Breast epithelium (tissue), 3 donors: ENCODE measurements around the gene POLR2C.

ENCODE experiments used
- POLR2AphosphoS5 ChIP-seq, 3 donors: sonication (generic); formaldehyde crosslinking; IDR thresholded peaks; one replicate each; pipeline ENCODE4 v1.6.1; 2017; ENCODE audit warnings: antibody characterized with exemption in 3 of 3
- TF ChIP-seq, protein P1 (sequence below), 3 donors: fragments of 450-650 bp; IDR thresholded peaks; one replicate each; pipeline ENCODE4 v1.5.1; 2016 to 2017; ENCODE audit warnings: antibody characterized with exemption in 3 of 3, mild to moderate bottlenecking in 3 of 3, moderate library complexity in 3 of 3

DNA sequence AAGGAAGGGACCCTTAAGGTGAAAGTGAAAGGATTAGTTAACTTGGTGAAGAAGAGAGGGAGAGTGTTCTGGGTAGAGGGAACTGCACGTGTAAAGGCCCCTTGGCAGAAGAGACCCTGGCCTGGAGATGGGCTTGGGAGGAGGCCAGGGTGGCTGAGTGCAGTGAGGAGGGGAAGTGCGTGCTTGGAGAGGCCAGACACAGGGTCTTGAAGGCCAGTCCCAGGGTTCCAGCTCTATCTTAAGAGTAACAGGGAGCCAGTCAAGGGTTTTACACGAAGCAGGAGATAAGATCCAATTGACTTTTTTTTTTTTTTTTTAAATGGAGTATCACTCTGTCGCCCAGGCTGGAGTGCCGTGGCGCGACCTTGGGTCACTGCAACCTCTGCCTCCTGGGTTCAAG, 39.0 kb downstream of the POLR2C start:
- no peak for TF ChIP-seq POLR2AphosphoS5 (IDR thresholded peaks at IDR 0.05)
- TF ChIP-seq, protein P1, sequence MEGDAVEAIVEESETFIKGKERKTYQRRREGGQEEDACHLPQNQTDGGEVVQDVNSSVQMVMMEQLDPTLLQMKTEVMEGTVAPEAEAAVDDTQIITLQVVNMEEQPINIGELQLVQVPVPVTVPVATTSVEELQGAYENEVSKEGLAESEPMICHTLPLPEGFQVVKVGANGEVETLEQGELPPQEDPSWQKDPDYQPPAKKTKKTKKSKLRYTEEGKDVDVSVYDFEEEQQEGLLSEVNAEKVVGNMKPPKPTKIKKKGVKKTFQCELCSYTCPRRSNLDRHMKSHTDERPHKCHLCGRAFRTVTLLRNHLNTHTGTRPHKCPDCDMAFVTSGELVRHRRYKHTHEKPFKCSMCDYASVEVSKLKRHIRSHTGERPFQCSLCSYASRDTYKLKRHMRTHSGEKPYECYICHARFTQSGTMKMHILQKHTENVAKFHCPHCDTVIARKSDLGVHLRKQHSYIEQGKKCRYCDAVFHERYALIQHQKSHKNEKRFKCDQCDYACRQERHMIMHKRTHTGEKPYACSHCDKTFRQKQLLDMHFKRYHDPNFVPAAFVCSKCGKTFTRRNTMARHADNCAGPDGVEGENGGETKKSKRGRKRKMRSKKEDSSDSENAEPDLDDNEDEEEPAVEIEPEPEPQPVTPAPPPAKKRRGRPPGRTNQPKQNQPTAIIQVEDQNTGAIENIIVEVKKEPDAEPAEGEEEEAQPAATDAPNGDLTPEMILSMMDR (IDR thresholded peaks at IDR 0.05): no peak
